Common myeloid progenitor, CD34-positive (primary cell): Measurements from ENCODE around the gene GREM1.

ENCODE experiments used
- CTCF ChIA-PET: fragments of 350-600 bp; sonication (Branson Sonifier 250); formaldehyde crosslinking; loops from one replicate; lab custom pipeline; 2021; ENCODE audit warnings: antibody characterized with exemption; lab: Charles Lee
- POLR2A ChIA-PET: fragments of 350-600 bp; sonication (Branson Sonifier 250); formaldehyde crosslinking; loops from one replicate; lab custom pipeline; 2021; ENCODE audit warnings: antibody characterized with exemption; lab: Charles Lee
- DNase-seq, 3 donors: peaks; one replicate each; pipeline versions ENCODE4 v3.0.0 to v3.0.0-alpha.2; 2013
- H3K27ac ChIP-seq, 2 experiments: 1 replicate in 1 of 2; 2 replicates in 1 of 2; pipeline ENCODE4 v1.7.0; 2013; ENCODE audit warnings: inconsistent platforms in 2 of 2, low read length in 2 of 2, mild to moderate bottlenecking in 2 of 2, low read depth in 1 of 2, moderate library complexity in 1 of 2; ENCODE audit not compliant: severe bottlenecking in 2 of 2, insufficient read depth in 1 of 2, poor library complexity in 1 of 2
- H3K27me3 ChIP-seq, 5 experiments: replicated peaks in 2 of 5; 1 replicate in 3 of 5; 2 replicates in 2 of 5; pipeline versions ENCODE4 v1.6.1 to v1.7.0; 2013; ENCODE audit warnings: low read length in 4 of 5, mild to moderate bottlenecking in 2 of 5, moderate library complexity in 2 of 5, inconsistent platforms in 1 of 5; ENCODE audit not compliant: insufficient read depth in 5 of 5, control insufficient read depth in 4 of 5
- H3K36me3 ChIP-seq, 4 experiments: 1 replicate in 2 of 4; 2 replicates in 2 of 4; pipeline versions ENCODE4 v1.6.1 to v1.7.0; 2013; ENCODE audit warnings: low read length in 3 of 4, control low read depth in 1 of 4, mild to moderate bottlenecking in 1 of 4; ENCODE audit not compliant: control insufficient read depth in 4 of 4, insufficient read depth in 4 of 4
- H3K4me1 ChIP-seq, 4 experiments: 1 replicate in 3 of 4; 2 replicates in 1 of 4; pipeline versions ENCODE4 v1.6.1 to v1.7.1; 2013; ENCODE audit warnings: low read length in 3 of 4, mild to moderate bottlenecking in 3 of 4, control low read depth in 1 of 4, inconsistent platforms in 1 of 4, moderate library complexity in 1 of 4; ENCODE audit not compliant: control insufficient read depth in 4 of 4, insufficient read depth in 4 of 4; ENCODE audit errors: control extremely low read depth in 1 of 4
- H3K4me3 ChIP-seq, 7 experiments: 1 replicate in 4 of 7; 2 replicates in 3 of 7; pipeline versions ENCODE4 v1.5.1 to v1.7.0; 2013; ENCODE audit warnings: mild to moderate bottlenecking in 7 of 7, low read length in 6 of 7, moderate library complexity in 6 of 7, inconsistent platforms in 2 of 7, low read depth in 2 of 7, control low read depth in 1 of 7; ENCODE audit not compliant: insufficient read depth in 4 of 7, control insufficient read depth in 1 of 7; ENCODE audit errors: extremely low read depth in 1 of 7
- H3K9me3 ChIP-seq, 5 experiments: 1 replicate in 4 of 5; 2 replicates in 1 of 5; pipeline versions ENCODE4 v1.6.1 to v1.7.1; 2013; ENCODE audit warnings: low read length in 4 of 5, mild to moderate bottlenecking in 2 of 5, inconsistent platforms in 1 of 5, low read depth in 1 of 5, moderate library complexity in 1 of 5; ENCODE audit not compliant: control insufficient read depth in 4 of 5, insufficient read depth in 2 of 5; ENCODE audit errors: control extremely low read depth in 1 of 5
- WGBS: methylation state at CpG from one replicate; pipeline ENCODE4 v1.1.5; 2013; ENCODE audit not compliant: insufficient coverage; 5-methylcytosine and 5-hydroxymethylcytosine counted together

GREM1 gene

DNA sequence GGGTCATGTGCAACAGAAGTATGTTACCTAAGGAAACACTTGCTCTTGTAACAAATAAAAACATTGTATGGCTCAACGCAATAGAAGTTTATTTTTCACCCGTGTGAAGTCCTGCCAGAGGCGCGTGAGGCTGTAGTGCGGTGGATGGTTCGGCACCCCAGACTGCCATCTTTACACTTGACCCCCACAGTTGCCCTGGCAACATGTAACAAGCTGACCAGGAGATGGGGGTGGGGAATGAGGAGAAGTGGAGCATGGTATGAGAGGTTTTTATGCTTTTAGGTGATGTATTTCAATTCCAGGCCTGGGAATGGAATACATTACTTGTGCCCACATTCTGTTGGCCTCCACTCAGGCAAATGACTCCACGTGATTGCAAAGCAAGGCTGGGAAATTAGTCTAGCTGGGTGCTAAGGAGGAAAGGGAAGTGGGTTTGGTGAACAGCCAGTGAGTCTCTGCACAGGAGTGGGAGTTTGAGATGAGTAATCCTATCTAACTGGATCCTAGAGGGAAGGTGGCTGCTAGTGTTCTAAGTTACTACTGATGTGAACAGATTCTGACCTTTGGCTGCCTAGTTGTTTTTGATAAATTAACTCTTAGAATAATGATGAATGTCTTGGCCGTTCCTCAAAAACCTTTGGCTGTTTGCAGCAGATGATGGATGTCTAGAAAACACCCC is 33.8 kb upstream of the GREM1 start:
- DNase-seq: peak; percentile 41 to 81 (median 74)
- no peak overlapping the region for H3K27ac ChIP-seq
- WGBS: 75% methylated on average over 8 of the region's 8 CpGs
- H3K27me3 ChIP-seq: no peaks in the 10 kb centered on the region
- no peaks in the 10 kb centered on the region for H3K36me3 ChIP-seq
- ChIA-PET POLR2A (no interaction called here), CTCF (interaction anchor here (1.3 to 2.5 kb wide), 2 partner anchors 22 to 35 kb away, joined by 3 to 8 read pairs; no protein-coding TSS in a partner anchor)
- no peaks in the 10 kb centered on the region for H3K9me3 ChIP-seq
- peaks cover 0 to 10% (median 6%) of the 10 kb centered on the region in 4 experiments for H3K4me1 ChIP-seq
- H3K4me3 ChIP-seq: no peak overlapping the region

- H3K36me3 ChIP-seq: no peaks in the 10 kb centered on the region
- ChIA-PET CTCF (interaction anchor here (1.4 kb wide), 1 partner anchor 20 kb away, joined by 3 read pairs; no protein-coding TSS in a partner anchor), POLR2A (no interaction called here)
- peaks cover 0 to 10% (median 6%) of the 10 kb centered on the region in 4 experiments for H3K4me1 ChIP-seq
- 100% methylated on average over 1 of the region's 1 CpG for WGBS
- no peak overlapping the region for H3K27ac ChIP-seq
- DNase-seq: no peak
- no peaks in the 10 kb centered on the region for H3K9me3 ChIP-seq
- H3K4me3 ChIP-seq: no peak overlapping the region
- H3K27me3 ChIP-seq: peaks cover 0 to 3% (median 0%) of the 10 kb centered on the region in 5 experiments
Measured at GRCh38 chr15:32685576-32685975, 32.2 kb upstream of the GREM1 start.

DNA sequence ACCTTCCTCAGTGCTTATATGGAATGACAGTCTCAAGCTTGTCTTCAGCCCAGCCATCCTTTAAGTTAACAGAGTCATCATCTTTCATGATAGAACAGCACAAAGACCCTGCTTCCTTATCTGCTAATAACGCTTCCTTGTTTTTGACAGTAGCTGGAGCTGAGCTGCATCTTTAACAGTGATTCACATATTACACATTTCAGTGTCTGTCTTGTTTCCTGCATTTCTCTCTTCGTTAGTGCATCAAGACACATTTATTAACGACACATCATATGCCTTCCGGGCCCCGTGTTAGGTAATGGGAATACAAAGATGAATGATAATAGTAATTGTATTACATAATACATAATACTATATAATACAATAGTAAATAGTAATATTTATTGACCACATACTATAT is 30.2 kb upstream of the GREM1 start:
- Histone ChIP-seq H3K9me3 (no peaks in the 10 kb centered on the region), H3K27me3 (peaks cover 0 to 3% (median 0%) of the 10 kb centered on the region in 5 experiments), H3K4me1 (peaks cover 0 to 10% (median 6%) of the 10 kb centered on the region in 4 experiments), H3K27ac (no peak overlapping the region), H3K4me3 (no peak overlapping the region), H3K36me3 (no peaks in the 10 kb centered on the region)
- ChIA-PET POLR2A (no interaction called here), CTCF (interaction anchor here (1.4 kb wide), 1 partner anchor 13 kb away, joined by 3 read pairs; no protein-coding TSS in a partner anchor)
- WGBS: 86% methylated on average over 1 of the region's 5 CpGs
- no peak for DNase-seq

DNA sequence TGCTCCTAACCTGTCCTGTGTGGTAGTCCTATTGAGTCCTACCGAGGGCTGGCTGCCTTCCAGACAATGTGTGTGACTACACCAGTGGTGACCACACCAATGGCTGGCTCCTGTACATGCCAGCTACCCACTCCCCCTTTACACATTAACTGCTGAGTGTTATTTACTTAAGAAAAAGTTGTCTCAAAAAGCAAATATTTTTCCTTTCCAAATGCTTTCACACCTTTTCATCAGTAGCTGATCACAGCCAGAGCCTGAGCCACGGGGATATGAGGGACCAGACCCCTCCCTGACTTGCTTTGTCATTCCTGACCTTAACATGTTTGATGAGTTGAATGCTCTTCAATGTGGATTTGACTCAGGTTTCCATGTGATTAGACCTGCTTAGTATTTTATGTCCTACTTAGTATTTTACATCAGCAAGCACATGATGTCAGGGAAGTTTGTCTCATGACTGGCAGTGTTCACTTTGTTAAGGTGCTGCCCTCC is 29.6 kb upstream of the GREM1 start:
- Histone ChIP-seq H3K27me3 (peaks cover 0 to 3% (median 0%) of the 10 kb centered on the region in 5 experiments), H3K4me3 (no peak overlapping the region), H3K27ac (no peak overlapping the region), H3K4me1 (peaks cover 0 to 10% (median 6%) of the 10 kb centered on the region in 4 experiments), H3K36me3 (no peaks in the 10 kb centered on the region), H3K9me3 (no peaks in the 10 kb centered on the region)
- ChIA-PET POLR2A (no interaction called here), CTCF (interaction anchor here (1.4 kb wide), 1 partner anchor 13 kb away, joined by 3 read pairs; no protein-coding TSS in a partner anchor)
- DNase-seq: no peak
- WGBS: 90% methylated on average over 1 of the region's 2 CpGs

DNA sequence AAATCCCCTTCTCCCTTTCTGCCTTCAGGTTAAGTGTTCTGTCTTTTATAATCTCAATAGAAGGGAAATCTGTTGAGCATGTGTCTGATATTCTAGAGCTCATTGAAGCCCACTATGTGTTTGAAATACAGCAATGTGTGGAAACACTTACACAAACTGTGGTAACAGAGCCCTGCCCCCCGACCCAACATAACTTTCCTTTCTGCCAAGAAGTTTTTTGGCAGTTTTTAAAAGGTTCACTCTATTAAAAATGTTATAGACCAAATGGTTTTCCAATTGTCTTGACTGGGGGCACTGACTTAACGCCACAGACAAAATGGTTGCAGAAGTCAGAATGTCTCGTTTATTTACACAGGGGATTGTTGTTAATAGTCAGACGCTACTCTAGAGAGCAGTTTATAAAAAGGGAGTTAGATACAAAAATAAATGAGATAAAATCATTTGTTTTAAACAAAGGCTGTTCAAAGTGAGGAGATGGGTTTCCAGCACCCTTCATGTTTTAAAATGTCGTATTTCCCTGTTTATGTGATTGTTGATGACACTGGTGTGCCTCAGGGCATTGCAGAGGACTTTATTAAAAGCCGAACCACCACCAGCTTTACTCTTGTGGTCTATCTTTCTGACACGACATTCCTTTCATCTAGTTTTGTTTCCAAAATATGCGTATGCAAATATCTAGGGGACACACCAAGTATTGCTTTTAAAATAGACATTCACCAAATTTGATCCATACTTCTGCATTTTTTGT is 26.7 kb upstream of the GREM1 start:
- Histone ChIP-seq H3K27me3 (peaks cover 0 to 3% (median 0%) of the 10 kb centered on the region in 5 experiments), H3K9me3 (no peaks in the 10 kb centered on the region), H3K27ac (no peak overlapping the region), H3K4me1 (no peaks in the 10 kb centered on the region), H3K36me3 (no peaks in the 10 kb centered on the region), H3K4me3 (no peak overlapping the region)
- WGBS: 90% methylated on average over 6 of the region's 8 CpGs
- DNase-seq: no peak
- POLR2A ChIA-PET: no interaction called here
- CTCF ChIA-PET: no interaction called here

- Histone ChIP-seq H3K27ac (no peak overlapping the region), H3K4me3 (no peak overlapping the region), H3K4me1 (no peaks in the 10 kb centered on the region), H3K27me3 (peaks cover 0 to 3% (median 0%) of the 10 kb centered on the region in 5 experiments), H3K9me3 (no peaks in the 10 kb centered on the region), H3K36me3 (no peaks in the 10 kb centered on the region)
- WGBS: 94% methylated on average over 9 of the region's 10 CpGs
- POLR2A ChIA-PET: no interaction called here
- no peak for DNase-seq
- CTCF ChIA-PET: no interaction called here
Measured at GRCh38 chr15:32691689-32692038, 26.1 kb upstream of the GREM1 start.

DNA sequence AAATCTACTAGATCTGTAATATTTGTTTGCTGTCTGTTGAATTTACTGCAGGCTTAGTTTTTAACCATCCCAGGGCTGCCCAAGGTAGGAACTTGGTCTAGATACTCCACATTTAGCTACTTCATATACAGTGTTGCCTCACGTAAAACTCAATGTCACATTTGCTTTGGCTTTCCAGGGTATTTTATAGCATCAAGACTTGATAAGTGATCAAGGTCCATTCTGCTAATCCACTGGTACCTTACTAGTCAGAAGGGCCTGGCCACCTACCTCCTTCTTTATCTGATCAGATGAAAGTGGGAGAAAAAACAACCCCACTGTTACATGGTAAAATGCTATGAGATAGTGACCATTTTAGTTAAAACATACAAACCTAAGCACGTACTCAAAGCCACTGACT is 25.5 kb upstream of the GREM1 start:
- ChIA-PET POLR2A (no interaction called here), CTCF (no interaction called here)
- Histone ChIP-seq H3K27me3 (peaks cover 0 to 3% (median 0%) of the 10 kb centered on the region in 5 experiments), H3K27ac (no peak overlapping the region), H3K36me3 (no peaks in the 10 kb centered on the region), H3K9me3 (no peaks in the 10 kb centered on the region), H3K4me1 (no peaks in the 10 kb centered on the region), H3K4me3 (no peak overlapping the region)
- no peak for DNase-seq
- WGBS: 100% methylated on average over 2 of the region's 2 CpGs
